IMR-90 (cell line): ENCODE results near the gene PRKCA. TPM values are rescaled to one million over a fixed set of nuclear protein-coding genes. Genes with fewer than 3 reads are reported as not detected.

ENCODE experiments used
- ATAC-seq: fragments of 200-7000 bp; cut with Tn5 transposase; 2 replicates; pipeline ENCODE4 v1.9.1; 2020; ENCODE audit warnings: low read depth, mild to moderate bottlenecking, moderate library complexity
- BruUV-seq: library from RNA; stranded (reverse); fragments of 400-500 nt; replicated peaks from 2 replicates; lab custom pipeline; 2021; lab: Mats Ljungman, UMichigan
- CTCF ChIA-PET: fragments of 300-600 bp; formaldehyde crosslinking; extraction: SDS; loops from one replicate; lab custom pipeline; 2021; ENCODE audit warnings: antibody characterized with exemption; lab: Yijun Ruan, JAX
- POLR2A ChIA-PET: fragments of 300-600 bp; sonication (Branson Sonifier 250); formaldehyde crosslinking; loops from one replicate; lab custom pipeline; 2022; ENCODE audit warnings: antibody characterized with exemption; ENCODE audit not compliant: unreplicated experiment; lab: Charles Lee
- DNase-seq: peaks from one replicate; pipeline ENCODE4 v3.0.0; 2013
- H2AFZ ChIP-seq: replicated peaks from 2 replicates; pipeline ENCODE3; 2013; ENCODE audit warnings: low read length, mild to moderate bottlenecking; ENCODE audit not compliant: poor library complexity
- H2AK5ac ChIP-seq: 2 replicates; pipeline ENCODE4 v1.6.1; 2013; ENCODE audit warnings: low read depth, low read length, inconsistent platforms
- H2AK9ac ChIP-seq: replicated peaks from 2 replicates; pipeline ENCODE3; 2013; ENCODE audit warnings: mild to moderate bottlenecking, low read depth, low read length, moderate library complexity; ENCODE audit not compliant: poor library complexity
- H2BK120ac ChIP-seq: 2 replicates; pipeline ENCODE4 v1.6.1; 2013; ENCODE audit warnings: low read depth, low read length, inconsistent platforms
- H2BK15ac ChIP-seq: 3 replicates; pipeline ENCODE4 v1.6.1; 2013; ENCODE audit warnings: low read depth, low read length, inconsistent platforms
- H2BK20ac ChIP-seq: 2 replicates; pipeline ENCODE4 v1.6.1; 2013; ENCODE audit warnings: low read depth, mild to moderate bottlenecking, inconsistent platforms, low read length, moderate library complexity
- H2BK5ac ChIP-seq: 2 replicates; pipeline ENCODE4 v1.6.1; 2013; ENCODE audit warnings: mild to moderate bottlenecking, low read depth, low read length, inconsistent platforms; ENCODE audit not compliant: poor library complexity, severe bottlenecking
- H3K14ac ChIP-seq: replicated peaks from 2 replicates; pipeline ENCODE4 v1.6.1; 2013; ENCODE audit warnings: low read depth, low read length, inconsistent platforms
- H3K18ac ChIP-seq: 2 replicates; pipeline ENCODE4 v1.6.1; 2013; ENCODE audit warnings: low read depth, low read length, control low read depth
- H3K23ac ChIP-seq: 2 replicates; pipeline ENCODE4 v1.6.1; 2013; ENCODE audit warnings: low read depth, low read length, inconsistent platforms
- H3K27ac ChIP-seq: 2 replicates; pipeline ENCODE4 v1.5.1; 2013; ENCODE audit warnings: mild to moderate bottlenecking, control low read depth, low read length; ENCODE audit not compliant: insufficient read depth
- H3K27me3 ChIP-seq: 2 replicates; pipeline ENCODE4 v1.6.1; 2013; ENCODE audit warnings: low read length; ENCODE audit not compliant: control insufficient read depth, insufficient read depth
- H3K36me3 ChIP-seq: 2 replicates; pipeline ENCODE4 v1.6.1; 2013; ENCODE audit warnings: low read length, mixed read lengths; ENCODE audit not compliant: control insufficient read depth, insufficient read depth
- H3K4ac ChIP-seq: 2 replicates; pipeline ENCODE4 v1.6.1; 2013; ENCODE audit warnings: low read depth, low read length, inconsistent platforms
- H3K4me1 ChIP-seq: 2 replicates; pipeline ENCODE4 v1.6.1; 2013; ENCODE audit warnings: low read length, mixed read lengths; ENCODE audit not compliant: control insufficient read depth, insufficient read depth
- H3K4me2 ChIP-seq: 2 replicates; pipeline ENCODE4 v1.6.1; 2013; ENCODE audit warnings: low read depth, mild to moderate bottlenecking, control low read depth, low read length, moderate library complexity
- H3K4me3 ChIP-seq: 2 replicates; pipeline ENCODE4 v1.5.1; 2013; ENCODE audit warnings: low read depth, mild to moderate bottlenecking, control low read depth, low read length, moderate library complexity; ENCODE audit not compliant: insufficient read depth
- H3K56ac ChIP-seq: 2 replicates; pipeline ENCODE4 v1.6.1; 2013; ENCODE audit warnings: low read length, inconsistent platforms; ENCODE audit not compliant: insufficient read depth; ENCODE audit errors: extremely low read depth
- H3K79me1 ChIP-seq, 2 experiments: 2 replicates each; pipeline ENCODE4 v1.6.1; 2013; ENCODE audit warnings: low read length in 2 of 2, inconsistent platforms in 1 of 2, low read depth in 1 of 2
- H3K9ac ChIP-seq: 2 replicates; pipeline ENCODE4 v1.6.1; 2013; ENCODE audit warnings: low read depth, low read length, control low read depth
- H3K9me1 ChIP-seq: 2 replicates; pipeline ENCODE4 v1.6.1; 2013; ENCODE audit warnings: low read length, inconsistent platforms; ENCODE audit not compliant: insufficient read depth
- H3K9me3 ChIP-seq: 2 replicates; pipeline ENCODE4 v1.6.1; 2013; ENCODE audit warnings: low read length; ENCODE audit not compliant: control insufficient read depth, insufficient read depth
- H4K20me1 ChIP-seq: 2 replicates; pipeline ENCODE4 v1.6.1; 2013; ENCODE audit warnings: low read length, inconsistent platforms; ENCODE audit not compliant: insufficient read depth
- H4K5ac ChIP-seq: 2 replicates; pipeline ENCODE4 v1.6.1; 2013; ENCODE audit warnings: mild to moderate bottlenecking, low read depth, low read length, control low read depth
- H4K8ac ChIP-seq, 2 experiments: 2 replicates each; pipeline ENCODE4 v1.6.1; 2013; ENCODE audit warnings: low read depth in 2 of 2, low read length in 2 of 2, control low read depth in 1 of 2, inconsistent platforms in 1 of 2
- H4K91ac ChIP-seq: 2 replicates; pipeline ENCODE4 v1.6.1; 2013; ENCODE audit warnings: low read depth, low read length, inconsistent platforms; ENCODE audit not compliant: insufficient read depth
- MAZ ChIP-seq: IDR thresholded peaks from 2 replicates; pipeline ENCODE4 v1.6.1; 2012; ENCODE audit warnings: low read depth, mild to moderate bottlenecking, low read length, improper control_type of control experiment, moderate library complexity, borderline replicate concordance
- NFE2L2 ChIP-seq: fragments of 150-350 bp; IDR thresholded peaks from 2 replicates; pipeline ENCODE4 v1.6.1; 2016; ENCODE audit warnings: low read depth, mild to moderate bottlenecking, low read length
- WGBS, 2 experiments: methylation state at CpG; one replicate each; pipeline versions ENCODE4 v1.1.5 to v1.1.7; 2013; ENCODE audit warnings: missing lambda C conversion rate in 2 of 2; ENCODE audit not compliant: insufficient read length in 1 of 2; ENCODE audit errors: extremely low coverage in 2 of 2; 5-methylcytosine and 5-hydroxymethylcytosine counted together
- dilution Hi-C: fragments of 300-500 bp; cut with HindIII; formaldehyde crosslinking; loops from one replicate; pipeline ENCODE4 v1.14.3; 2018; ENCODE audit warnings: low sequenced_read_pairs; ENCODE audit not compliant: unreplicated experiment
- in situ Hi-C: fragments of 300-500 bp; cut with MboI; formaldehyde crosslinking; loops from 3 replicates; pipeline ENCODE4 v1.14.3; 2019; ENCODE audit warnings: low sequenced_read_pairs, inconsistent platforms, mixed read lengths
- intact Hi-C: fragments of 100-400 bp; cut with micrococcal nuclease; formaldehyde crosslinking; loops from 2 replicates; pipeline ENCODE4 v1.10.0; 2022
- polyA plus RNA-seq, 3 experiments: library from polyadenylated mRNA; depleted of rRNA; stranded (reverse); fragments of >200 nt; gene quantifications; 2 replicates each; pipeline ENCODE4 v1.2.3, GENCODE V29; 2012; ENCODE audit warnings: low replicate concordance in 1 of 3
- total RNA-seq: library from RNA; depleted of rRNA; stranded (reverse); fragments of >200 nt; gene quantifications from 2 replicates; pipeline ENCODE4 v1.2.3, GENCODE V29; 2012

Gene PRKCA
- total and polyA plus RNA-seq, 2 of the 4 experiments (the other 2 are of a cell fraction): 31.0 to 46.0 TPM

DNA sequence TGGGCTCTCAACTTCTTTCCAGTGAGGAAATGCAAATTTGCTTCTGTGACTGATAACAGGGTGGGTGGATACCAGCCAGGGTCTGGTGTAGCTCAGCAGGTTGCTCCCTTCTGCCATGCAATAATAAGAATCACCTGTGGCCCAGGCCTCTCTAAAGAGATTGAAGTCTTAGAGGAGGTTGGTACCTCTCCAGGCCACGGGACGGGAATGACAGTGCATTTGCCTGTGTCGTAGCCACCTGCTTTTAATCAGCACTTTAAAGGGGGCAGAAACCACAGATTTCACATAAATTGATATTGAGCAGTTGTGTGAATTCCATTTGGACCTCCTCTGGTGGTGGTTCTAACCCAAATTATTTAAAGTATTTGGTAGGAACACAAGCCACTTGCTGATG, 246.9 kb downstream of the PRKCA start:
- Histone ChIP-seq H3K9me3 (peaks cover 2% of the 10 kb centered on the region; the same call in 1 of the 2 replicates), H3K56ac (peak overlapping the region; percentile 51; the same call in 1 of the 2 replicates), H3K4me3 (no peak overlapping the region), H2BK5ac (peak overlapping the region; percentile 79), H3K4ac (peak overlapping the region; percentile 62), H3K18ac (peak overlapping the region; percentile 35), H4K5ac (peak overlapping the region; percentile 77), H3K23ac (peak overlapping the region; percentile 74), H2AFZ (no peak overlapping the region), H3K9me1 (peaks cover 34% of the 10 kb centered on the region), H3K36me3 (no peaks in the 10 kb centered on the region), H3K27me3 (no peaks in the 10 kb centered on the region), H2BK15ac (peak overlapping the region; percentile 92; the same call in 2 of the 3 replicates), H3K79me1 (peaks cover 52 to 73% of the 10 kb centered on the region in 2 experiments), H2BK20ac (peak overlapping the region; percentile 93), H4K8ac (peak overlapping the region; percentile 41 to 65; a peak in 3 of 4 replicates), H2BK120ac (peak overlapping the region; percentile 96), H2AK9ac (peak overlapping the region; percentile 1), H3K4me1 (peaks cover 27% of the 10 kb centered on the region), H3K4me2 (peak overlapping the region; percentile 5; the same call in 1 of the 2 replicates), H4K20me1 (no peaks in the 10 kb centered on the region), H3K9ac (no peak overlapping the region), H4K91ac (peak overlapping the region; percentile 90; the same call in 1 of the 2 replicates), H3K14ac (peak overlapping the region; percentile 47), H2AK5ac (peak overlapping the region; percentile 79), H3K27ac (peak overlapping the region; percentile 79)
- in situ Hi-C loops (no loop called here), dilution Hi-C loops (no loop called here), intact Hi-C loops (no loop called here)
- TF ChIP-seq MAZ (no peak), NFE2L2 (peak; percentile 39; the same call in 1 of the 2 replicates)
- ATAC-seq: peak; percentile 48
- ChIA-PET CTCF (no interaction called here), POLR2A (no interaction called here)
- WGBS, 2 experiments: no CpG with 5 or more reads among the region's 3 CpGs
- BruUV-seq: no TSS peak
- DNase-seq: peak; percentile 63
